IMR-90 (cell line): ENCODE measurements around the gene CYTH4. TPM values are rescaled to one million over a fixed set of nuclear protein-coding genes. Genes with fewer than 3 reads are reported as not detected.

Experiments used
- ATAC-seq: fragments of 200-7000 bp; cut with Tn5 transposase; 2 replicates; pipeline ENCODE4 v1.9.1; 2020; ENCODE audit warnings: low read depth, mild to moderate bottlenecking, moderate library complexity
- BruUV-seq: library from RNA; stranded (reverse); fragments of 400-500 nt; replicated peaks from 2 replicates; lab custom pipeline; 2021; lab: Mats Ljungman, UMichigan
- CTCF ChIA-PET: fragments of 300-600 bp; formaldehyde crosslinking; extraction: SDS; loops from one replicate; lab custom pipeline; 2021; ENCODE audit warnings: antibody characterized with exemption; lab: Yijun Ruan, JAX
- POLR2A ChIA-PET: fragments of 300-600 bp; sonication (Branson Sonifier 250); formaldehyde crosslinking; loops from one replicate; lab custom pipeline; 2022; ENCODE audit warnings: antibody characterized with exemption; ENCODE audit not compliant: unreplicated experiment; lab: Charles Lee
- DNase-seq: peaks from one replicate; pipeline ENCODE4 v3.0.0; 2013
- H2AFZ ChIP-seq: replicated peaks from 2 replicates; pipeline ENCODE3; 2013; ENCODE audit warnings: low read length, mild to moderate bottlenecking; ENCODE audit not compliant: poor library complexity
- H2AK5ac ChIP-seq: 2 replicates; pipeline ENCODE4 v1.6.1; 2013; ENCODE audit warnings: low read depth, low read length, inconsistent platforms
- H2AK9ac ChIP-seq: replicated peaks from 2 replicates; pipeline ENCODE3; 2013; ENCODE audit warnings: mild to moderate bottlenecking, low read depth, low read length, moderate library complexity; ENCODE audit not compliant: poor library complexity
- H2BK120ac ChIP-seq: 2 replicates; pipeline ENCODE4 v1.6.1; 2013; ENCODE audit warnings: low read depth, low read length, inconsistent platforms
- H2BK15ac ChIP-seq: 3 replicates; pipeline ENCODE4 v1.6.1; 2013; ENCODE audit warnings: low read depth, low read length, inconsistent platforms
- H2BK20ac ChIP-seq: 2 replicates; pipeline ENCODE4 v1.6.1; 2013; ENCODE audit warnings: low read depth, mild to moderate bottlenecking, inconsistent platforms, low read length, moderate library complexity
- H2BK5ac ChIP-seq: 2 replicates; pipeline ENCODE4 v1.6.1; 2013; ENCODE audit warnings: mild to moderate bottlenecking, low read depth, low read length, inconsistent platforms; ENCODE audit not compliant: poor library complexity, severe bottlenecking
- H3K14ac ChIP-seq: replicated peaks from 2 replicates; pipeline ENCODE4 v1.6.1; 2013; ENCODE audit warnings: low read depth, low read length, inconsistent platforms
- H3K18ac ChIP-seq: 2 replicates; pipeline ENCODE4 v1.6.1; 2013; ENCODE audit warnings: low read depth, low read length, control low read depth
- H3K23ac ChIP-seq: 2 replicates; pipeline ENCODE4 v1.6.1; 2013; ENCODE audit warnings: low read depth, low read length, inconsistent platforms
- H3K27ac ChIP-seq: 2 replicates; pipeline ENCODE4 v1.5.1; 2013; ENCODE audit warnings: mild to moderate bottlenecking, control low read depth, low read length; ENCODE audit not compliant: insufficient read depth
- H3K27me3 ChIP-seq: 2 replicates; pipeline ENCODE4 v1.6.1; 2013; ENCODE audit warnings: low read length; ENCODE audit not compliant: control insufficient read depth, insufficient read depth
- H3K36me3 ChIP-seq: 2 replicates; pipeline ENCODE4 v1.6.1; 2013; ENCODE audit warnings: low read length, mixed read lengths; ENCODE audit not compliant: control insufficient read depth, insufficient read depth
- H3K4ac ChIP-seq: 2 replicates; pipeline ENCODE4 v1.6.1; 2013; ENCODE audit warnings: low read depth, low read length, inconsistent platforms
- H3K4me1 ChIP-seq: 2 replicates; pipeline ENCODE4 v1.6.1; 2013; ENCODE audit warnings: low read length, mixed read lengths; ENCODE audit not compliant: control insufficient read depth, insufficient read depth
- H3K4me2 ChIP-seq: 2 replicates; pipeline ENCODE4 v1.6.1; 2013; ENCODE audit warnings: low read depth, mild to moderate bottlenecking, control low read depth, low read length, moderate library complexity
- H3K4me3 ChIP-seq: 2 replicates; pipeline ENCODE4 v1.5.1; 2013; ENCODE audit warnings: low read depth, mild to moderate bottlenecking, control low read depth, low read length, moderate library complexity; ENCODE audit not compliant: insufficient read depth
- H3K56ac ChIP-seq: 2 replicates; pipeline ENCODE4 v1.6.1; 2013; ENCODE audit warnings: low read length, inconsistent platforms; ENCODE audit not compliant: insufficient read depth; ENCODE audit errors: extremely low read depth
- H3K79me1 ChIP-seq, 2 experiments: 2 replicates each; pipeline ENCODE4 v1.6.1; 2013; ENCODE audit warnings: low read length in 2 of 2, inconsistent platforms in 1 of 2, low read depth in 1 of 2
- H3K9ac ChIP-seq: 2 replicates; pipeline ENCODE4 v1.6.1; 2013; ENCODE audit warnings: low read depth, low read length, control low read depth
- H3K9me1 ChIP-seq: 2 replicates; pipeline ENCODE4 v1.6.1; 2013; ENCODE audit warnings: low read length, inconsistent platforms; ENCODE audit not compliant: insufficient read depth
- H3K9me3 ChIP-seq: 2 replicates; pipeline ENCODE4 v1.6.1; 2013; ENCODE audit warnings: low read length; ENCODE audit not compliant: control insufficient read depth, insufficient read depth
- H4K20me1 ChIP-seq: 2 replicates; pipeline ENCODE4 v1.6.1; 2013; ENCODE audit warnings: low read length, inconsistent platforms; ENCODE audit not compliant: insufficient read depth
- H4K5ac ChIP-seq: 2 replicates; pipeline ENCODE4 v1.6.1; 2013; ENCODE audit warnings: mild to moderate bottlenecking, low read depth, low read length, control low read depth
- H4K8ac ChIP-seq, 2 experiments: 2 replicates each; pipeline ENCODE4 v1.6.1; 2013; ENCODE audit warnings: low read depth in 2 of 2, low read length in 2 of 2, control low read depth in 1 of 2, inconsistent platforms in 1 of 2
- H4K91ac ChIP-seq: 2 replicates; pipeline ENCODE4 v1.6.1; 2013; ENCODE audit warnings: low read depth, low read length, inconsistent platforms; ENCODE audit not compliant: insufficient read depth
- BHLHE40 ChIP-seq: fragments of 150-350 bp; IDR thresholded peaks from 2 replicates; pipeline ENCODE4 v1.6.1; 2016; ENCODE audit warnings: mild to moderate bottlenecking, low read depth, low read length
- CHD1 ChIP-seq: IDR thresholded peaks from 2 replicates; pipeline ENCODE4 v1.6.1; 2012; ENCODE audit warnings: low read depth, low read length, improper control_type of control experiment
- ELK1 ChIP-seq: fragments of 150-350 bp; IDR thresholded peaks from 2 replicates; pipeline ENCODE4 v1.6.1; 2016; ENCODE audit warnings: low read depth, mild to moderate bottlenecking, low read length, moderate library complexity, borderline replicate concordance
- MAZ ChIP-seq: IDR thresholded peaks from 2 replicates; pipeline ENCODE4 v1.6.1; 2012; ENCODE audit warnings: low read depth, mild to moderate bottlenecking, low read length, improper control_type of control experiment, moderate library complexity, borderline replicate concordance
- MXI1 ChIP-seq: IDR thresholded peaks from 2 replicates; pipeline ENCODE4 v1.6.1; 2012; ENCODE audit warnings: low read depth, mild to moderate bottlenecking, low read length, moderate library complexity, borderline replicate concordance
- NFE2L2 ChIP-seq: fragments of 150-350 bp; IDR thresholded peaks from 2 replicates; pipeline ENCODE4 v1.6.1; 2016; ENCODE audit warnings: low read depth, mild to moderate bottlenecking, low read length
- POLR2A ChIP-seq: IDR thresholded peaks from 2 replicates; pipeline ENCODE4 v1.6.1; 2012; ENCODE audit warnings: mild to moderate bottlenecking, low read depth, low read length
- RAD21 ChIP-seq: IDR thresholded peaks from 2 replicates; pipeline ENCODE4 v1.6.1; 2012; ENCODE audit warnings: low read length, improper control_type of control experiment
- RCOR1 ChIP-seq: IDR thresholded peaks from 2 replicates; pipeline ENCODE4 v1.6.1; 2012; ENCODE audit warnings: mild to moderate bottlenecking, low read length, improper control_type of control experiment; ENCODE audit not compliant: insufficient replicate concordance
- RFX5 ChIP-seq: IDR thresholded peaks from 2 replicates; pipeline ENCODE4 v1.8.0; 2012; ENCODE audit warnings: low read depth, mild to moderate bottlenecking, low read length, moderate library complexity
- SMC3 ChIP-seq: fragments of 150-350 bp; IDR thresholded peaks from 2 replicates; pipeline ENCODE4 v1.6.1; 2016; ENCODE audit warnings: low read depth, mild to moderate bottlenecking, antibody characterized with exemption, low read length, moderate library complexity
- WGBS, 2 experiments: methylation state at CpG; one replicate each; pipeline versions ENCODE4 v1.1.5 to v1.1.7; 2013; ENCODE audit warnings: missing lambda C conversion rate in 2 of 2; ENCODE audit not compliant: insufficient read length in 1 of 2; ENCODE audit errors: extremely low coverage in 2 of 2; 5-methylcytosine and 5-hydroxymethylcytosine counted together
- dilution Hi-C: fragments of 300-500 bp; cut with HindIII; formaldehyde crosslinking; loops from one replicate; pipeline ENCODE4 v1.14.3; 2018; ENCODE audit warnings: low sequenced_read_pairs; ENCODE audit not compliant: unreplicated experiment
- in situ Hi-C: fragments of 300-500 bp; cut with MboI; formaldehyde crosslinking; loops from 3 replicates; pipeline ENCODE4 v1.14.3; 2019; ENCODE audit warnings: low sequenced_read_pairs, inconsistent platforms, mixed read lengths
- intact Hi-C: fragments of 100-400 bp; cut with micrococcal nuclease; formaldehyde crosslinking; loops from 2 replicates; pipeline ENCODE4 v1.10.0; 2022
- polyA plus RNA-seq, 3 experiments: library from polyadenylated mRNA; depleted of rRNA; stranded (reverse); fragments of >200 nt; gene quantifications; 2 replicates each; pipeline ENCODE4 v1.2.3, GENCODE V29; 2012; ENCODE audit warnings: low replicate concordance in 1 of 3
- total RNA-seq: library from RNA; depleted of rRNA; stranded (reverse); fragments of >200 nt; gene quantifications from 2 replicates; pipeline ENCODE4 v1.2.3, GENCODE V29; 2012
- TF ChIP-seq, protein P1 (sequence below): conservative IDR thresholded peaks from 2 replicates; pipeline ENCODE4 v1.5.1; 2012; ENCODE audit warnings: mild to moderate bottlenecking, low read depth, low read length, improper control_type of control experiment

Gene CYTH4
- total and polyA plus RNA-seq, 2 of the 4 experiments (the other 2 are of a cell fraction), result 0.36 to 0.55 TPM

GRCh38 chr22:37289156-37289735 lies 6.9 kb downstream of the CYTH4 start:
- Histone ChIP-seq H3K4me2 (no peak overlapping the region), H3K23ac (no peak overlapping the region), H3K9me1 (no peaks in the 10 kb centered on the region; the same call in 1 of the 2 replicates), H4K5ac (no peak overlapping the region), H4K20me1 (no peaks in the 10 kb centered on the region), H2AK5ac (peak overlapping the region; percentile 16; the same call in 1 of the 2 replicates), H3K9me3 (peaks cover 3% of the 10 kb centered on the region; the same call in 1 of the 2 replicates), H3K4me1 (peaks cover 3% of the 10 kb centered on the region; the same call in 1 of the 2 replicates), H3K79me1 (no peaks in the 10 kb centered on the region), H2BK120ac (no peak overlapping the region), H3K4ac (no peak overlapping the region), H2BK20ac (no peak overlapping the region), H2AFZ (peak overlapping the region; percentile 29), H2AK9ac (peak overlapping the region; percentile 71), H3K36me3 (no peaks in the 10 kb centered on the region), H3K18ac (no peak overlapping the region), H2BK5ac (no peak overlapping the region), H3K27ac (no peak overlapping the region), H3K4me3 (no peak overlapping the region), H4K8ac (no peak overlapping the region), H3K9ac (no peak overlapping the region), H3K56ac (no peak overlapping the region), H2BK15ac (no peak overlapping the region), H3K14ac (no peak overlapping the region), H4K91ac (no peak overlapping the region), H3K27me3 (peaks cover 16% of the 10 kb centered on the region)
- ChIA-PET POLR2A (no interaction called here), CTCF (no interaction called here)
- dilution Hi-C loops, result no loop called here
- BruUV-seq, result no TSS peak
- WGBS, 2 experiments, result 91% methylated on average over 4 of the region's 7 CpGs; no CpG with 5 or more reads in 1 of the 2 experiments
- ATAC-seq (no peak), DNase-seq (no peak)
- in situ Hi-C loops, result no loop called here
- TF ChIP-seq RFX5, result no peak
- TF ChIP-seq RCOR1, result no peak
- no peak for TF ChIP-seq NFE2L2
- no peak for TF ChIP-seq CHD1
- TF ChIP-seq POLR2A, result no peak
- no peak for TF ChIP-seq MAZ
- TF ChIP-seq RAD21, result no peak
- TF ChIP-seq SMC3, result no peak
- TF ChIP-seq, protein P1, sequence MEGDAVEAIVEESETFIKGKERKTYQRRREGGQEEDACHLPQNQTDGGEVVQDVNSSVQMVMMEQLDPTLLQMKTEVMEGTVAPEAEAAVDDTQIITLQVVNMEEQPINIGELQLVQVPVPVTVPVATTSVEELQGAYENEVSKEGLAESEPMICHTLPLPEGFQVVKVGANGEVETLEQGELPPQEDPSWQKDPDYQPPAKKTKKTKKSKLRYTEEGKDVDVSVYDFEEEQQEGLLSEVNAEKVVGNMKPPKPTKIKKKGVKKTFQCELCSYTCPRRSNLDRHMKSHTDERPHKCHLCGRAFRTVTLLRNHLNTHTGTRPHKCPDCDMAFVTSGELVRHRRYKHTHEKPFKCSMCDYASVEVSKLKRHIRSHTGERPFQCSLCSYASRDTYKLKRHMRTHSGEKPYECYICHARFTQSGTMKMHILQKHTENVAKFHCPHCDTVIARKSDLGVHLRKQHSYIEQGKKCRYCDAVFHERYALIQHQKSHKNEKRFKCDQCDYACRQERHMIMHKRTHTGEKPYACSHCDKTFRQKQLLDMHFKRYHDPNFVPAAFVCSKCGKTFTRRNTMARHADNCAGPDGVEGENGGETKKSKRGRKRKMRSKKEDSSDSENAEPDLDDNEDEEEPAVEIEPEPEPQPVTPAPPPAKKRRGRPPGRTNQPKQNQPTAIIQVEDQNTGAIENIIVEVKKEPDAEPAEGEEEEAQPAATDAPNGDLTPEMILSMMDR, result no peak
- TF ChIP-seq ELK1, result no peak
- TF ChIP-seq MXI1, result no peak
- TF ChIP-seq BHLHE40, result no peak
- intact Hi-C loops, result no loop called here
